ENCODE data around the gene ST8SIA5.
"Not testable (repeated sequence)": the region's sequence is repeated elsewhere in the genome, so short reads cannot be mapped to it uniquely, and the experiment has no call there.

Gene ST8SIA5, protein sequence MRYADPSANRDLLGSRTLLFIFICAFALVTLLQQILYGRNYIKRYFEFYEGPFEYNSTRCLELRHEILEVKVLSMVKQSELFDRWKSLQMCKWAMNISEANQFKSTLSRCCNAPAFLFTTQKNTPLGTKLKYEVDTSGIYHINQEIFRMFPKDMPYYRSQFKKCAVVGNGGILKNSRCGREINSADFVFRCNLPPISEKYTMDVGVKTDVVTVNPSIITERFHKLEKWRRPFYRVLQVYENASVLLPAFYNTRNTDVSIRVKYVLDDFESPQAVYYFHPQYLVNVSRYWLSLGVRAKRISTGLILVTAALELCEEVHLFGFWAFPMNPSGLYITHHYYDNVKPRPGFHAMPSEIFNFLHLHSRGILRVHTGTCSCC

DNA sequence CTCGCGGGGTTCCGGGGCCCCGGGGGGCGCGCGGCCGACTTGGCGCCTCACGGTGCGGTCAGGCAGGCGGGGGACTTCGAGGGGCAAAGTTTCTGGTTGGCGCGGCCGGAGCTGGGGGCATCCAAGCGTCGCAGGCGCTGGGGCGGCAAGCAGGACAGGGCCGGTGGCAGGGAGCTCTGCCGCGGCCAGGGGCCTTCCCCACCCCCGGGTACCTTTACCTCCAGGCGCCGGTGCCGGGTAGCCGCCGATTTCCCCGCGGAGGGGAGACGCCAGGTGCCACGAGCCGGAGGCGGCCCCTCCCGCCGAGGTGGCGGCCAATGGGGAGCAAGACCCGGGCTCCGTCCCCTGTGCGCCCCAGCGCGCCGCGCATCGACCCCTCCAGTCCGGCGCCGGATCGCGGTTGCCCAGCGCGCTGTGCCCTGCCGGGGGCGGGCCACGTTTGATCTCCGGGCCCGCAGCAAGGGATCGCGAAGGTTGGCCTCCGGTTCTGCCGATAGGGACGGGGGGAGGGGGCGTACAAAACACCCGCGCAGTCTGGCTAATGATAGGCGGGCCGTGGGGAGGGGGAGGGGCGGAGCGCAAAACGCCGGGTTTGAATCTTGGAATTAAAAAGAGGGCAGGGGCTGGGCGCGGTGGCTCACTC is at the start of gene ST8SIA5:
TSS of gene ST8SIA5 (minus strand) at position 495 of the 643 bp plus-strand sequence. CDS start 545 bp downstream, outside the sequence.
- DNase-seq, result no peak

DNA sequence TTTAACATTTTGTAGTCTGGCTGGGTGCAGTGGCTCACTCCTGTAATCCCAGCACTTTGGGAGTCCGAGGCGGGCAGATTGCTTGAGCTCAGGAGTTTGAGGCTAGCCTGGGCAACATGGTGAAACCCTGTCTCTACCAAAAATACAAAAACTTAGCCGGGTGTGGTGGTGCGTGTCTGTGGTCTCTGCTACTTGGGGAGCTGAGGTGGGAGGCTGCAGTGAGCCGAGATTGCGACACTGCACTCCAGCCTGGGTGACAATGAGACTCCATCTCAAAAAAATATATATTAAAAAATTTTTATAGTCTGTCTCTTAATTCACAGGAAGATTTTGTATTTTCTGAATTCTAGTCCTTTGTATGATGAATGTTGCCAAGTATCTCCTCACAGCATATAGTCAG is 39.1 kb upstream of the ST8SIA5 start:
- not testable (repeated sequence) for DNase-seq

DNA sequence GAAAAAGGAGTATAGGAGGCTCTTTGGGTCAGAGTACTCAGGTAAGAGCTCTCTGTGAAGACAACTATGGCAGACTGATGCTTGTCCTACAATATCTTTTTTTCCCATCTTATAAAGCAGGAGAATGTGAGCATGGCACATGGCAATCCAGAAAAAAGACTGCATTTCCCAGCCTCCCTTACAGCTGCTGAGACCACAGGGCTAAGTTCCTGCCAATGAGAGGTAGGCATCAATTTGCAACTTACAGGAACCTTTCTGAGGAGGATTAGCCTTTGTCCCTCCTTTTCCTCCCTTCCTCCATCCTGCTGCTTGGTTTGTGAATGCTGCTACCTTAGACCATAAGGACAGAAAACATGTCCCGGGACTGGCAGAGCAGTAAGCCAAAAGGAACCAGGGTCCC is 37.8 kb upstream of the ST8SIA5 start:
- no peak for DNase-seq

DNA sequence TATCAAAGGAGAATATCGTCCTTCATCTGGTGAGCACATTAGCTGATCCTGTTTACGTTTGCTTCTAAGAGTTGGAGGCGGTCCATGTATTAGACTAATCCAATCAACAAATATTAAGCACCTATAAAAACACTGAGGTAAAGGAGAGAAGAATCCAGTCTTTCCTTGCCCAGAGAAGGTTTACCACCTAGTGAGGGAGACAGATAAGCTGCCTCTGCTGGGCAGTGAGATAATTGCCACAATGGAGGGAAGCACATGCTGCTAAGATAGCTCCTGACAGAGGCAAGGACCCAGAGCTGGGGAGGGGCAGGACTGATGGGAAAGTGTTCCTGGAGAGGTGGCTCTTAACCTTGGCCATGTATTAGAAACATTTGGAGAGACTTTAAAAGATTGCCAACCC is 36.7 kb upstream of the ST8SIA5 start:
- no peak for DNase-seq

DNA sequence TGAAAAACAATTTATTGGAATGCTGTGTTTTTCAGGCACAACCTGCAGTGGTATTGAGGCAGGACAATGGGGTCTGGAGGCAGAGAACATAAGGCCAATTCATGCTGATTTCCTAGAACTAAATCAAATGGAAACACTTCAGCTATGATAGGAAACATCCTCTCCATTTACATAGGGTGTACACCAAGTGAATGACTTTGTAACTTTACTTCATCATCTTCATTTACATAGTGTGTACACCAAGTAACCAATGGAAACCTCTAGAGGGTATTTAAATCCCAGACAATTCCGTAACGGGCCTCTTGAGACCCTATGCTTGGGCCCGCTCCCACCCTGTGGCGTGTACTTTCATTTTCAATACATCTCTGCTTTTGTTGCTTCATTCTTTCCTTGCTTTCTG is 32.2 kb upstream of the ST8SIA5 start:
- DNase-seq, result no peak

DNA sequence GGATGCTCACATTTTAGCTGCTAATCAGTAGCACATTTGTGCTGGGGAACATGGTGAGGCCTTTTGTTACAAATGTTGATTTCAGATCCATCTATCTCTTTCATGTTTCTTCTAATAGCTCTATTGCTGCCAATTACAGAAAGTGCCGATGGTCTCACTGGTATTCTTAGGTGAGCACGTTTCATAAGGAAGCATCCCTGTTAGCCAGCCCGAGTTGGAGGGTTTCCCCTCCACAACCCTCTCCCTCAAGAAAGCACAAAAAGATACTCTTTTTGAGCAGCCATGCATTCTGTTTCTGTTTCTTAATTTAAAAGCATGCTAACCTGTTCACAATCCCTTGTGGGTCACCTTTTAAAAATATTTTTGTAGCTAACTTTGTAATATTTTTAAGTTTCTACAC is 30.8 kb upstream of the ST8SIA5 start:
- DNase-seq, result no peak

DNA sequence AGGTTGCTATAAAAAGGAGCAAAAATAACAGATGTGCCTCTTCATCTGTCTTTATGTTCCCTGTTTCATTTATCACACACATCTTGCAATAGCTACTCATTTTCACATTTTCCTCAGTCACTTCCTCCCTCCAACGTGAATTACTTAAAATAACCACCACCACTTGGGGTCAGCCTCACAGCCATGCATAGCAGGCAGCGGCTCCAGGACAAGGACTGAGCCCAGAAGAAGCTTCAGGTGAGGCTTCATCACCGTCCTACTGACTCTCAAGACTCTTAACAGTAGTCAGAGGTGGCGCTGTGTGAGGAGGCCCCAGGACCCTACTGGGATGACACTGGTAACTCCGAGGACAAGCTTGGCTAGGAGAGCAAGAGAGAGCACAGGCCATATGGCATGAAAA is 15.5 kb upstream of the ST8SIA5 start:
- DNase-seq, result no peak

DNA sequence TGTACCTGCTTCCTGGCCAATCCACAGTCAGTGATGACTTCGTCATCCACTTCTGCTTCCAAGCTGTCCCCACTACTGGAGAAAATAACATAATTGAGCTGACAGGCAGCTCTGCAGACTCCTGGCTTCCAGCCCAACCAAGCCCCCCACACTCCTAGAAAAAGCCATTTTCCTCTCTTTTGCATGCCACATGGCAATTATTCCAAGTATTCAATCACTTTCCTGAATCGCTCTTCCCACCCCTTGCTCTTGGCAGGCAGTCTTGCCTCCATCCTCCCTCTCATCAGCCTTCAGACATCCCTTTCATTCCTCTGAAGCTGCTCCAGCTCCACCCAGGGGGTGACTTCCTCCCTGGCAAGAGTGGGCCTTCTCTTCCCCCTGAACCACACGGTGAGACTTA is 14.3 kb upstream of the ST8SIA5 start:
- no peak for DNase-seq

DNA sequence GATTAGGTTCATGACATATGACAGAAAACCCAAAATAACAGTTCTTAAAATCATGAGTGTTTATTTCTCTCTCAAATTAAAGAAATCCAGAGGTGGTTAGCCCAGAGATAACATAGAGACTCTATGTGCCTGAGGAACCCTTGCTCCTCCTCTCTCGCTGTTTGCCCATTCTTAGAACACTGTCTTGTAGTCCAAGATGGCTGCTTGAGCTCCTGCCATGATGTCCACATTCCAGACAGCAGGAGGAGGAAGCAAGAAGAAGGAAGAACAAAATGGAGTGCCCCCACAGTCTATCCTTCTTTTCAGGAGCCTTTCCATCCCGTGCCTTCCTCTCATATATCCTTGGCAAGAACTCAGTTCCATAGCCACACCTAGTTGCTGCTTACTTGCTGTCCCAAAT is 13.9 kb upstream of the ST8SIA5 start:
- DNase-seq, result no peak

DNA sequence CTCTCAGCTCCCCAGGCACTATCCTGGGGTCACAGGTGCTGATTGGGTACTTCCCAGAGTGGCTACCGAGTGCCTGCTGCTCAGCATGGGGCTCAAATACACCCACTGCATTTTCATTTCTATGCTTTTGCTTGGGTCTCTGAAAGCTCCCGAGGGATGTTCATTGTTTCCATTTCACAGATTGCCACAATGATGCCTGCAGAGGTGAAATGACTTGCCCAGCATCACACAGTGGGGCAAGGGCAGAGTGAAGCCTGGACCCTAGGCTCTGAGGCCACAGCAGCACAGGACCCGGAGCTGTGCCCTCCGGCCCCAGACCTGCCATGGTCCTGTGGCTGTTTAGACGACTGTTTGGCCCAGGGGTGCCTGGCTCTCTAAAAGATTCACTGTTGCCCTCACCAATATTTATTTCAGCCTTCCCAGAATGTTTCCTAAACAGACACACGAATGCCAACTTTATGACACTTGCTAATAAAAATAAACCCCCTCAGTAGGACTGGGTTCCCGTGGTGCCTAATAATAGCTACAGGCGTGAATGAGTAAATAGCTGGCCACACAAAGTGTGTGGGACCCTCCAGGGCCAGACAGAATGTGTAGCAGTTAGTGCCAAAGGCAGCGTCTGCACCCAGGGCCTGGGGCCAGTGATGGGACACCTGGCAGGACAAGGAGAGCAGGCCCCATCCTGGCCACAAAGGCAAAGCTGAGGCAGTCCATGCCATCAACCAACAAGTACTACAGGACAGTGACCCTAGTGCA is 11.5 kb upstream of the ST8SIA5 start:
- no peak for DNase-seq

DNA sequence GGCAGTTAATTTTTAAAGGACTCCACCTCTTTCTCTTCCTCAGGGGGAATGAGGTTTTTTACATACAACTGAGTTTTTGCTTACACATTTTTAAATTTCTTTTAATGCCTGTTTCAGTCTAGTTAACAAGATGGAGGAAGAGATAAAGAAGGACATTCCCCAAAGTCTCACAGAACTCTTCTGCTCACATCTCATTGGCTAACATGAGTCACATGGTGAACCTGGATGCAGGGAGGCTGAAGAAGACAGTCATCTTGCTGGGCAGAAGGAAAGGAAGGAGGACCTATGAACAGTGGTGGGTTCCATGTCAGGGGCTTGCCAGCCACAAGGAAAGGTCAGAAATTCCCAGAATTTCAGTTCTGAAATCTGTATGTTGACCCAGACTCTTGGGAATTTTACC is 10.4 kb upstream of the ST8SIA5 start:
- DNase-seq, result no peak

DNA sequence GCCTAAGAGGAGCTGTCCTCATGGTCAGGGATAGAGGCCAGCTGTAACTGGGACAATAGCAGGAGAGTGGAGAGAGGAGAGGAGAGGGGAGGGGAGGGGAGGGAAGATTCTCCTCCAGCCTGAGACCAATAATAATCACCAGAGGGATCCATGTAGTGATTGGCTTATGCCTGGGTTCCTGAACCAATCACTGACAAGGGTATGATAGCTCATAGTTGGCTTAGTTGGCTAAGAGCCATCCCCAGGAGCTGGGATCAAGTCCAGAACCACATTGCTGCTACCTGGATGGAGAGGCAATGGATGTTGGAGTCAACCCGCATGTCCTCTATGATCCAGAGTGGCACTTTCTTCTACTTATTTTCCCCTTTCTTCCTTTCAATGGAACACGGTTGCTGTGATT is 7.7 kb upstream of the ST8SIA5 start:
- no peak for DNase-seq

DNA sequence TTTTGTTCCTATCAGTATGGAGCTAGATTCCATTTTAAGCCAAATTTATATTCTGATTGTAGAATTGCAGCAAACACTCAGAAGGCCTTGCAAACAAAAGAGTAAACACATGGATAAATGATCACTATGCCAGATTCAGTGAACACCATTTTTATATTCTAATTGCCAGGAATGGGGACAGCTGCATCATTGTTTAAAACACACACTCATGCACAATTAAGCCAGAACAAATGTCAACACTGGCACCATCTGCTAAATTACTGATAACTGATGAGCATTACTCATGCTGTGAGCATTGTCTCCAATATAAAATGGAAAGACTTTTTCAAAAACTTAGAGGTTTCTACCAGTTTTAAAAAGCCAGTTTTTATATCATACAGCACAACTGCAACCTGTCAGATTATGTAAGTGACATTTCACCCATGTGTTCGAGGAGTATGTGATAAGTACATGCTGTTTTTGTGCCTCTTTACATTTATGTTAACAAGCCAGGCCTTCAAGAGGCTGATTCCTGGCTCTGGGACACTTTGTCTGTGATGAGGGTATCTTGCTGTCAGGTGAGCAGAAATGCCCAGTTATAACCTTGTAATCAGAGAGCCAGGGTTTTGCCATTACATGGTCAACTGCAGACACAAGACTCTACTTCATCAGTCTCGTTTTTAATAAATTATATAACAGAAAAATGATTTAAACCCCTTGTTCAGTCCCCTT is 4.4 kb upstream of the ST8SIA5 start:
- DNase-seq, result no peak

DNA sequence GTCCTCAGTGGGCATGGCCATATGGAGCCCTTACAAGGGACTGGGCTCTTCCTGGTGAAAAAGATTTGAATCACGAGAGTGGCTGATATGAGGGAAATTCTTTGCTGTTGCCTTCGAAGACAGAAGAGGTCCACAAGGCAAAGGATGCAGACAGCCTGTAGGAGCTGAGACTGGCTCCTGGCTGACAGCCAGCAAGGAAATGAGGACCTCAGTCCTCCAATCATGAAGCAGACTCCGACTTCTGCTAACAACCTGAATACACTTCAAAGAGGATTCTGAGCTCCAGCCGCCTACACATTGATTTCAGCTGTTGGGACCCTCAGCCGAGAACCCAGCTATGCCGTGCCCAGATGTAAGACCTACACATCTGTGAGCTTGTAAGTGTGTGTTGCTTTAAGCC is 3.0 kb upstream of the ST8SIA5 start:
- DNase-seq, result no peak

DNA sequence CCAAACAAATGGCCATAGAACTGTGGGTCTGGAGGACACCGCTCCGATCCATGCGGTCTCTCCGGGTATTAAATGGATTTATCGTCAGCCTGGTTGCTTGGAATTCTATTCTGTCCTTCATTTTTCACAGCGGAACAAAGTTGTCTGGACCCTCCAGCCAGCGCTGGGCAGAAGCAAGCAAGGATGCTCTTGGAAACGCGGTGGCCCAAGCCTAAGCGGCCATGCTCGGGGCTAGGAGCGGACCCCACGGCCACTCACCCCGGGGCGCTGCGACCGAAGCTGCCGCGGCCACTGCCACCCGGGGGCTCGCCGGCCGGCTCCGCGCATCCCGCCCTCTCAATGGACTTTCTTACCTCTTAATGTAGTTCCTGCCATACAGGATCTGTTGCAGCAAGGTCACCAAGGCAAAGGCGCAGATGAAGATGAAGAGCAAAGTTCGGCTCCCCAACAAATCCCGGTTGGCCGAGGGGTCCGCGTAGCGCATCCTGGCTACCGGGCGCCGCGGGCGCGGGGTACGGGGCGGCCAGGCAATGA is 761 bp downstream of the ST8SIA5 start:
- no peak for DNase-seq

DNA sequence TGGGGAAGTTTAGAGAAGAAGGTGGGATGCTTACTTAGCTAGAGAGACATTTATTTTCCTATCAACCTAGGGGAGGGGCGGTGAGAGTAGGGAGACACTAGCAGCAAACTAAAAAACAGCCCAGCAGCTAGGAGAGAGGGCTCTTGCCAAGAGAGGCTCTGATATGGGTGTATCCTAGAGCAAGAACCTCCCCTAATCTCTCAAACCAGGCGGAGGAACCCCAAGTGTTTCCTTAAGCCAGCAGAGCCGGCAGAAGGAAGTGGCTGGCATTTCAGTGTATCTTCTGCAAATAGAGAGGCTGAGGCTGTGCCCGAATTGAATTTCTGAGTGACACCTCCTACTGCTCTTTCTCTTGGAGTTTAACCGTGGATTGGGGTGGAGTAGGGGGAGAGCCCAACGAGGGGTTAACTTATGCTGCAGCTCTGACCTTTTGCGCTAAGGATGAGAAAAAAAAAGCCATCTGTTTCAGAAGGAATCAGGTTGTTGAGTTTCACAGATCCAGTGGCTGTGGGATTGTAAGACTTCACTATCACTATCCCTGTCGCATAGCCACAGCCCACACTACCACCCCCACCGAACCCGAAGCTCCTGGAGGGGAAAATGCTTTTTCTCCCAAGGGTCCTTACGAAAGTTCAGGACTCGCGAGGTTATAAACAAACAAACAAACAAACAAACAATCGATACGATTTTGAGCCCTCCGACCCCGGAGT is 1.4 kb downstream of the ST8SIA5 start:
- DNase-seq, result no peak

DNA sequence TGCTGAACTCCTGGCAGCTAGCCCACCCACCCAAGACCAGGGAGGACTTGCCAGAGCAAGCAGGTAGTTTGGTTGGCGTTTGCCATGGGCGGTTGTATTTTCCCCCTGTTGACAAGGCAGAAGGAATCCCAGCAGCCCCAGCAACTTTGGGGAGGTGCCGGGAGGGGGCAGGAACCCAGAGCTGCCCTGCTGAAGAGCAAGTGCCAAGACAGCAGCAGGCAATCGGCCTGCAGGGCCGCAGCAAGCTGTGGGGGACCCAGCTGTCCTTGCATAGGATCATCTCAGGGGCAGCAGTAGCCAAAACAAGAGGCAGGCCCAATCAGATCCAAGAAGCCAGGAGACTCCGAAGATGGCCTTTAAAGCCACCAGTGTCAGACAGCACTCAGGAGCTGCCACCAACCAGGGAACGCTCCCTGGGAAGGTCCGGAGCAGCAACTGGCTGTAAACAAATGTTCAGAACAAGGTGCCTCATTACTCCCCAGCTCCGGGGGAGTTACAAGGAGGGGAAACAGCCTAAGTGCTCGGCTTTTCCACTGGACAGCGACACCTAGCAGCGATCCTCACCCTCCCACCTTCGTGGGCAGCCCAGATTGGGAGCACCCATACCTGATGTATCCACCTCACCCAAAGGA is 2.1 kb downstream of the ST8SIA5 start:
- DNase-seq, result no peak

DNA sequence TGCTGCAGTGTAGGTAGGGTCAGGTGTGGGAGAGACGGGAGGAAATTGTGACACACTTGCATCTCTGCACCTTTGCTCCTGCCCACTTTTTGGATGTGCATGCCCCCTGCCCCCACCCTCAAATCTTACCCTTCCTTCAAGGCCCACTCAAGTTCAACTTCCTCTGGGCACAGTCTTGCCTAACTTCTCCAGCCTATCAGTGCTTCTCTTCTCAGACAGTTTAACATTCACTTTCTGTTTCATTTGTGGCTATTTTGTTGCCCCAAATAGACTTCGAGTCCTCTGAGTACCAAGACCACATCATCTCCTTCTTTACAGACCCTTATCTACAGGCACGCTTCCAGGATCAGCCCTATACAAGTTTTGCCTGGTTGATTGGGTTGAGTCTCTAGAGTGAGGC is 2.7 kb downstream of the ST8SIA5 start:
- no peak for DNase-seq

DNA sequence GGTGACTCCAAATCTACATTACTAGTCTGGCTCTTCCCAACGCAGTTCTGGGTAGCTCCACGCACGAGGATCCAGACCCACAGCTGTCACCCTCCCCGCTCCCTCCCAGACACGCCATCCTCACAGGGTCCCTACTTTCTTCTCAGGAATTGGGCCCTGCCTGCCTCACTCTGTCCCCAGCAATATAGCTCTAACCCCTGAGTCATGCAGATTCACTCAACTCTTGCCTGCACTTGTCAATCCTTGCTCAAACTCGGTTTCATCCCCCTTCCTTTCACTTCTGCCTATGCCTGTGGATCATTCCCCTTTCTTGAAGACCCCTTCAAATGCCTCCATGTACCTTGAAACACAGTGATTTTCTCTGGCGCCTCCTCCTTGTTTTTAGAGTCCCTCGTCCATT is 5.0 kb downstream of the ST8SIA5 start:
- DNase-seq, result no peak

DNA sequence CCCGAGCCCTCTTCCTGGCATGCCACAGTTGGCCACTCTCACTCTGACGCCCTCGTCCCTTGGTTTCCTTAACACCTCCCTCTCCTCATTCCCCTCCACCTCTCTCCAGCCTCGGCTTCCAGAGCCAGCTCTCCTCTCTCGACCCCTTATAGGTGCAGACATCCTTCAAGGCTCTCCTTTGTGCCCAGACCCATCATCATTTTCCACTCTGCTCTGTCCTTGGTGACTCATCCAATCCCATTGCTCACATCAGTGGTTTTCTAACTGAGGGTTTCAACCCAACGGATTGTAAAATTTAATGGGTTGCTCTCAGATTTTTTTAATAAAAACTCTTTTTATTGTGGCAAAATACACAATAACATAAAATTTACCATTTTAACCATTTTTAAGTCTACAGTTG is 6.2 kb downstream of the ST8SIA5 start:
- DNase-seq, result no peak

DNA sequence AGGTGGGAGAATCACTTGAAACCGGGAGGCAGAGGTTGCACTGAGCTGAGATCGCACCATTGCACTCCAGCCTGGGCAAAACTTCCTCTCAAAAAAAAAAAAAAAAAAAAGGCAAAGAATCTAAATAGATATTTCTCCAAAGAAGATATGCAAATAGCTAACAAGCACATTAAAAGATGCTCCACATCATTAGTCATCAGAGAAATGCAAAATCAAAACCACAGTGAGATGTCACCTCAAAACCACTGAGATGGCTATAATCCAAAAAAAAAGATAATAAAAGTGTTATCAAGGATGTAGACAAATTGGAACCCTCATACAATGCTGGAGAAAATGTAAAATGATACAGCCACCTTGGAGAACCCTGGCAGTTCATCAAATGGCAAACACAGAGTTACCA is 8.4 kb downstream of the ST8SIA5 start:
- DNase-seq, result no peak

DNA sequence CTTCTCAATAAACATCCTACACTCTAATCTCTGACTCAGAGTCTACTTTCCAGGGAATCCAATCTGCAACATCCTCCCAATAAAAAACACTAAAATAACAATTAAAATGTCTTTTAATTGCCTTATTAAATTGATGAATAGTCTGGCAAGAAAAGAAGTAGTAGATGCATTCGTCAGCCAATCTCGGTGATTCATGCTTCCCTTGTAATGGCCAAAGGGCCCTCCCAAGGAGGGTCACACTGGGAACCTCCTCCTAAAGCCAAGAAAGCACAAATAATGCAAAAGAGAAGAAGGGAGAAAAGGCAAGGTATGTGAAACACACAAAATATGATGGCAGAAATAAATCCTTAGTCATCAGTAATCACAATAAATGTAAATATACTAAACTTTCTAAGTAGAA is 16.8 kb downstream of the ST8SIA5 start:
- no peak for DNase-seq
